ENCODE results near the gene SHISA6.
"Not testable (repeated sequence)": the region's sequence is repeated elsewhere in the genome, so short reads cannot be mapped to it uniquely, and the experiment has no call there.

The SHISA6 gene

GRCh38 chr17:11308531-11308930 is 67.5 kb downstream of the SHISA6 start:
- Histone ChIP-seq H3K36me3 (ENCODE audit: control insufficient read depth in 1 of 2, insufficient read depth in 2 of 2, low read depth in 1 of 2, low read length in 2 of 2) (no peaks in the 10 kb centered on the region), H2BK5ac (ENCODE audit: low read depth, low read length, poor library complexity, severe bottlenecking) (no peak overlapping the region), H2AFZ (ENCODE audit: low read depth, low read length) (no peak overlapping the region), H3K18ac (ENCODE audit: low read depth in 1 of 2, low read length in 2 of 2) (no peak overlapping the region), H3K23ac (ENCODE audit: low read length in 2 of 2) (no peak overlapping the region), H3K9me3 (ENCODE audit: control insufficient read depth, low read length) (no peaks in the 10 kb centered on the region), H4K8ac (ENCODE audit: low read length) (no peak overlapping the region), H4K91ac (ENCODE audit: low read length) (no peak overlapping the region), H2BK15ac (ENCODE audit: low read depth, poor library complexity, severe bottlenecking) (no peak overlapping the region), H2BK120ac (ENCODE audit: low read depth, low read length) (no peak overlapping the region), H3K14ac (ENCODE audit: low read length in 2 of 2) (no peak overlapping the region), H2BK12ac (ENCODE audit: low read length in 2 of 2) (no peak overlapping the region), H3K4me2 (ENCODE audit: low read length, poor library complexity, severe bottlenecking) (no peak overlapping the region), H3K27ac (ENCODE audit: low read length, poor library complexity, severe bottlenecking) (no peak overlapping the region), H2AK5ac (ENCODE audit: low read length, severe bottlenecking) (no peak overlapping the region), H3K27me3 (ENCODE audit: control insufficient read depth in 1 of 2, insufficient read depth in 1 of 2, low read length in 2 of 2) (no peaks in the 10 kb centered on the region), H3K79me1 (replicated peaks; ENCODE audit: low read length, poor library complexity, severe bottlenecking) (no peaks in the 10 kb centered on the region), H3K4ac (ENCODE audit: low read depth in 1 of 2, low read length in 2 of 2) (no peak overlapping the region), H3K4me1 (ENCODE audit: control insufficient read depth, insufficient read depth, low read depth, low read length) (no peaks in the 10 kb centered on the region), H3K9ac (ENCODE audit: low read length) (no peak overlapping the region), H3K4me3 (ENCODE audit: insufficient read depth in 1 of 2, low read depth in 1 of 2, low read length in 2 of 2) (no peak overlapping the region)
- WGBS: 66% methylated on average over 7 of the region's 7 CpGs
- no peak for DNase-seq

DNA sequence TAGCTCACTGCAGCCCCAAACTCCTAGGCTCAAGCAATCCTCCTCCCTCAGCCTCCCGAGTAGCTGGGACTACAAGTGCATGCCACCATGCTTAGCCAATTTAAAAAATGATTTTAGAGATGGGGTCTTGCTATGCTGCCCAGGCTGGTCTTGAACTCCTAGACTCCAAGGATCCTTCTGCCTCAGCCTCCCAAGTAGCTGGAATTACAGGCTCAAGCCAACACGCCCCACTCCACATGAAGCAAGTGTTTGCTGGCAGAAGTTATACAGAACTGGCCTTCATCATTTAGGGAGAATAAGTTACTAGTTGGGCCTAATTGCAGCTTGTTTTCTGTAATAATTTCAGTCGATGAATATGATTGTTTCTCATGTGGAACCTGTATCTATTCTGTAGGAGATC is 68.0 kb downstream of the SHISA6 start:
- WGBS: 68% methylated on average over 3 of the region's 3 CpGs

GRCh38 chr17:11309850-11310249 is 68.8 kb downstream of the SHISA6 start:
- H2BK15ac ChIP-seq (ENCODE audit: low read depth, poor library complexity, severe bottlenecking): no peak overlapping the region
- H3K27ac ChIP-seq (ENCODE audit: low read length, poor library complexity, severe bottlenecking): no peak overlapping the region
- H4K91ac ChIP-seq (ENCODE audit: low read length): no peak overlapping the region
- H4K8ac ChIP-seq (ENCODE audit: low read length): no peak overlapping the region
- no peak overlapping the region for H3K4ac ChIP-seq (ENCODE audit: low read depth in 1 of 2, low read length in 2 of 2)
- H3K4me2 ChIP-seq (ENCODE audit: low read length, poor library complexity, severe bottlenecking): no peak overlapping the region
- H2BK120ac ChIP-seq (ENCODE audit: low read depth, low read length): no peak overlapping the region
- H3K9me3 ChIP-seq (ENCODE audit: control insufficient read depth, low read length): no peaks in the 10 kb centered on the region
- no peak overlapping the region for H2BK12ac ChIP-seq (ENCODE audit: low read length in 2 of 2)
- no peak overlapping the region for H3K9ac ChIP-seq (ENCODE audit: low read length)
- H3K23ac ChIP-seq (ENCODE audit: low read length in 2 of 2): no peak overlapping the region
- no peak overlapping the region for H2AFZ ChIP-seq (ENCODE audit: low read depth, low read length)
- no peak overlapping the region for H3K4me3 ChIP-seq (ENCODE audit: insufficient read depth in 1 of 2, low read depth in 1 of 2, low read length in 2 of 2)
- H2BK5ac ChIP-seq (ENCODE audit: low read depth, low read length, poor library complexity, severe bottlenecking): no peak overlapping the region
- H3K36me3 ChIP-seq (ENCODE audit: control insufficient read depth in 1 of 2, insufficient read depth in 2 of 2, low read depth in 1 of 2, low read length in 2 of 2): no peaks in the 10 kb centered on the region
- H3K4me1 ChIP-seq (ENCODE audit: control insufficient read depth, insufficient read depth, low read depth, low read length): no peaks in the 10 kb centered on the region
- H3K79me1 ChIP-seq (replicated peaks; ENCODE audit: low read length, poor library complexity, severe bottlenecking): no peaks in the 10 kb centered on the region
- H2AK5ac ChIP-seq (ENCODE audit: low read length, severe bottlenecking): no peak overlapping the region
- no peak overlapping the region for H3K18ac ChIP-seq (ENCODE audit: low read depth in 1 of 2, low read length in 2 of 2)
- DNase-seq: no peak
- no peak overlapping the region for H3K14ac ChIP-seq (ENCODE audit: low read length in 2 of 2)
- no peaks in the 10 kb centered on the region for H3K27me3 ChIP-seq (ENCODE audit: control insufficient read depth in 1 of 2, insufficient read depth in 1 of 2, low read length in 2 of 2)

More for the DNA sequence above, 68.0 kb downstream of the SHISA6 start:
- no peak for DNase-seq
- Histone ChIP-seq H3K36me3 (ENCODE audit: control insufficient read depth in 1 of 2, insufficient read depth in 2 of 2, low read depth in 1 of 2, low read length in 2 of 2) (no peaks in the 10 kb centered on the region), H3K4me1 (ENCODE audit: control insufficient read depth, insufficient read depth, low read depth, low read length) (no peaks in the 10 kb centered on the region), H3K4ac (ENCODE audit: low read depth in 1 of 2, low read length in 2 of 2) (no peak overlapping the region), H3K23ac (ENCODE audit: low read length in 2 of 2) (no peak overlapping the region), H3K27ac (ENCODE audit: low read length, poor library complexity, severe bottlenecking) (no peak overlapping the region), H3K9ac (ENCODE audit: low read length) (no peak overlapping the region), H3K9me3 (ENCODE audit: control insufficient read depth, low read length) (no peaks in the 10 kb centered on the region), H2BK5ac (ENCODE audit: low read depth, low read length, poor library complexity, severe bottlenecking) (no peak overlapping the region), H2BK12ac (ENCODE audit: low read length in 2 of 2) (no peak overlapping the region), H4K8ac (ENCODE audit: low read length) (no peak overlapping the region), H2AFZ (ENCODE audit: low read depth, low read length) (no peak overlapping the region), H3K4me2 (ENCODE audit: low read length, poor library complexity, severe bottlenecking) (no peak overlapping the region), H3K79me1 (replicated peaks; ENCODE audit: low read length, poor library complexity, severe bottlenecking) (no peaks in the 10 kb centered on the region), H2BK15ac (ENCODE audit: low read depth, poor library complexity, severe bottlenecking) (no peak overlapping the region), H2AK5ac (ENCODE audit: low read length, severe bottlenecking) (no peak overlapping the region), H3K18ac (ENCODE audit: low read depth in 1 of 2, low read length in 2 of 2) (no peak overlapping the region), H2BK120ac (ENCODE audit: low read depth, low read length) (no peak overlapping the region), H3K4me3 (ENCODE audit: insufficient read depth in 1 of 2, low read depth in 1 of 2, low read length in 2 of 2) (no peak overlapping the region), H3K14ac (ENCODE audit: low read length in 2 of 2) (no peak overlapping the region), H4K91ac (ENCODE audit: low read length) (no peak overlapping the region), H3K27me3 (ENCODE audit: control insufficient read depth in 1 of 2, insufficient read depth in 1 of 2, low read length in 2 of 2) (no peaks in the 10 kb centered on the region)

- H3K4me3 ChIP-seq (ENCODE audit: insufficient read depth in 1 of 2, low read depth in 1 of 2, low read length in 2 of 2); H2BK15ac ChIP-seq (ENCODE audit: low read depth, poor library complexity, severe bottlenecking); H3K9me3 ChIP-seq (ENCODE audit: control insufficient read depth, low read length); H2AK5ac ChIP-seq (ENCODE audit: low read length, severe bottlenecking); H3K27ac ChIP-seq (ENCODE audit: low read length, poor library complexity, severe bottlenecking); H2BK120ac ChIP-seq (ENCODE audit: low read depth, low read length); H3K18ac ChIP-seq (ENCODE audit: low read depth in 1 of 2, low read length in 2 of 2); H3K9ac ChIP-seq (ENCODE audit: low read length); H3K79me1 ChIP-seq (replicated peaks; ENCODE audit: low read length, poor library complexity, severe bottlenecking); H2BK5ac ChIP-seq (ENCODE audit: low read depth, low read length, poor library complexity, severe bottlenecking); H3K4ac ChIP-seq (ENCODE audit: low read depth in 1 of 2, low read length in 2 of 2); H3K36me3 ChIP-seq (ENCODE audit: control insufficient read depth in 1 of 2, insufficient read depth in 2 of 2, low read depth in 1 of 2, low read length in 2 of 2); DNase-seq; H4K91ac ChIP-seq (ENCODE audit: low read length); H3K14ac ChIP-seq (ENCODE audit: low read length in 2 of 2); H2AFZ ChIP-seq (ENCODE audit: low read depth, low read length); H3K23ac ChIP-seq (ENCODE audit: low read length in 2 of 2); H3K27me3 ChIP-seq (ENCODE audit: control insufficient read depth in 1 of 2, insufficient read depth in 1 of 2, low read length in 2 of 2); H3K4me2 ChIP-seq (ENCODE audit: low read length, poor library complexity, severe bottlenecking); H4K8ac ChIP-seq (ENCODE audit: low read length); H2BK12ac ChIP-seq (ENCODE audit: low read length in 2 of 2); H3K4me1 ChIP-seq (ENCODE audit: control insufficient read depth, insufficient read depth, low read depth, low read length): not testable (repeated sequence)
- WGBS: 87% methylated on average over 4 of the region's 11 CpGs
These were observed 75.4 kb downstream of the SHISA6 start for GRCh38 chr17:11316451-11316850.
